ENCODE measurements around the gene CAMKK1. TPM values are rescaled to one million over a fixed set of nuclear protein-coding genes. Genes with fewer than 3 reads are reported as not detected.

The CAMKK1 gene
- total RNA-seq, 2 donors from 2014 or later: 3.8 to 6.9 TPM

DNA sequence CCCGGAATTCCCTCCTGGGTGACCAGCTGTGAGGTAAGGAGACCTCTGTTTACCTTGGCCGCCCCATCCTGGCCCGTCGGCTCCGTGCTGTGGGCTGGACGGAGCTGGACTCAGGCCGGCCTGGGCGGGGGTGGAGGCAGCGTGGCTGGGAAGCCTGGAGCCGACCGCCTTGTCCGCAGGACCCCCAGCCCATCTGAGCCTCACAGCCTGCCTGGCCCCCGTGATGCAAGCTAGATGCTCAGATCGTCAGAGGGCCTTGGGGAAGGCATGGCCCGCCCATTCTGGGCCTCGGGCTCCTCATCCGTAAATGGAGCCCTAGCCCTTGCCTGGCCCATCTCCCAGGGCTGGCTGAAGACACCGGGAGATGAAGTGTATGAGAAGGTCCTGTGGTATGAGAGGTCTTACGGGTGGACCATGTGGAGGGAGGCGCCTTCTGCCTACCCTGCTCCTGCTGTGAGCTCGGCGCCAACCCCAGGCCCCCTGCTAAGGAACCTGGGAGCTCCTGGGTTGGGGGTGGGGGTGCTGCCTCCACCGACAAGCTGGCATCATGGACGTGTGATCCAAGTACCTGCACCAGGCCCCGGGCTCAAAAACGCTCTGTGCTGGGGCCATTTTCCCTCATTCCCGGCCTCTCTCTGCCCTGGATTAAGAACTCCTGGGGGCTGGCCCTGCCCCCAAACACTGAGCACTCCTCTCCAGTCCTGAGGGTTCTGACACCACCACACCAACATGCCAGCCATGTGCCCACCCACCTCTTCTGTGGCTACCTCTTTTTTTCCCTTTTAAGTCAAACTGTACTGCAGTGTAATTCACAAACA, 28.9 kb upstream of the CAMKK1 start:
- no peak for ATAC-seq

DNA sequence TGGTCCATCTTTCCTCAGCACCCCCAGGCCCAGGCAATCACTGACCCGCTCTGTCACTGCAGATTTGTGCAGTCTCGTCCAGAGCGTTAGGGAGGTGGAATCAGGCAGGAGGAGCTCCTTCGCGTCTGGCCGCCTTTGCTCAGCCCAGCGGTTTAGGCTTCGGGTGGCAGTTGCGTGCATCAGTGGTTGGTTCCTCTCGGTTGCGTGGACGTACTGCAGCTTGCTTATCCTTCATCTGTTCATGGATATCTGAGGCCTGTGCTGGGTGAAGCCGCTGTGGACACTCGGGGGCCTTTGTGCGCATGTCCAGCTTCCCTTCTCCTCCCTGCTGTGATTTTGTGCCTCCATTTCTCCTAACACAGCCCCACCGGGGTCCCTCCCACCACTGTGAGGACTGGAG, 28.2 kb upstream of the CAMKK1 start:
- DNase-seq (ENCODE audit: low spot score in 2 of 2) (no peak), ATAC-seq (no peak)
- H3K9me3 Mint-ChIP-seq: no peaks in the 10 kb centered on the region
- H3K27ac Mint-ChIP-seq: no peak overlapping the region
- no peaks in the 10 kb centered on the region for H3K36me3 Mint-ChIP-seq

More for the DNA sequence above, 28.9 kb upstream of the CAMKK1 start:
- no peak for DNase-seq (ENCODE audit: low spot score in 2 of 2)
- Mint-ChIP-seq H3K36me3 (no peaks in the 10 kb centered on the region), H3K27ac (no peak overlapping the region), H3K9me3 (no peaks in the 10 kb centered on the region)

DNA sequence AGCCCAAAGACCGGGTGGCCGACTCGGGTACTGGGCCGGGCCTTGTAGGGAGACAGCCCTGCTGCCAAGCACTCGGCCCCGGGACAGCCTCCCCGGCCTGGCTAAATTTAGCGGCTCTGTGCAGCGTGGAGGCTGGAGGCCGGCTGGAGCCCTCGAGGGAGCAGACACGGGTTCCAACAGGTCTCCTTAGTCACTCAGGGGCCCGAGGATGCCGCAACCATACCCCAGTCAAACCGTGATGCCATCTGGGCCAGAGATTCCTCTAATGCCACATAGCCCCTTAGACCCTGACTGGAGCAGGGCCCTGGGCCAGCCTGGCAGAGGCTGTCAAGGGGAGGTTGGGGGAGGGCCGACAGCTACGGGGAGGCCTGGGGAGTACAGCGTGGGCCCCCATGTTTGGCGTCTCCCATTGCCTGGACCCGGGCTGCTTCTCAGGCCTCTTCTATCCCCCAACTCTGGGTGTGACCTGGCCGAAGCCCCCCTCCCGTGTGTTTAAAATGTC, 26.3 kb upstream of the CAMKK1 start:
- no peak for DNase-seq (ENCODE audit: low spot score in 2 of 2)
- Mint-ChIP-seq H3K9me3 (no peaks in the 10 kb centered on the region), H3K27ac (no peak overlapping the region), H3K36me3 (no peaks in the 10 kb centered on the region)
- no peak for ATAC-seq

DNA sequence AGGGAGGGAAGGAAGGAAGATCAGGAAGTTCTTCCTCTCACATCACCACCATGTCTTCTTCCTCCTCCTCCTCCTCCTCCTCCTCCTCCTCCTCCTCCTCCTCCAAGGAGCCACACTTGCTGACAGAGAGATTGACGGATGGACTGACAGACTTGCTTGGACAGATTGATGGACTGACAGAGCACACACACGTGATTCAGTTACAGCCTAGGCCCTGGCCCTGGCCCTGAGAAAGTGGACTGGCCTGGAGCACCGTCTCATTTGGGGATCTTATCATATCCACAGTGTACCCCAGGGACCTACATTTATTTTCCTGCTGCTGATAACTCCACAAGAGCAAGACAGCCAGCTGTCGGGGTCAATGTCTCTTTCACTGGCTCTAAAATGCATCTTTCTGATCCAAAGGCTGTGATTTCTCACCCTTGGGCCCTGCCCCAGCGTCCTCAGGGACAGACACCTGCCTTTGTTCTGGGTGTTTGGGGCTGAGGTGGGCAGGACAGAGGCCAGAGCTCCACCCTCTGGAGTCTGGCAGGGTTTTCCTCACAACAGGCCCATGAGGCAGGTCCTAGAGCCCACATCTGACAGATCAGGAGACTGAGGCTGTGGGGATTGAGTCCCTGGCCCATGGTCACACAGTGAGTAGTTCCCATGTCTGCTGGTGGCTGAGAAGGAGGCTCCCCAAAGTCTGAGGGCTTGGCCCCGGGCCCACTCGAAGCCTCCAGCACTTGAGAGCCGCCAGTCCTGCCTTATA, 25.7 kb upstream of the CAMKK1 start:
- no peak for DNase-seq (ENCODE audit: low spot score in 2 of 2)
- H3K27ac Mint-ChIP-seq: no peak overlapping the region
- H3K36me3 Mint-ChIP-seq: no peaks in the 10 kb centered on the region
- no peaks in the 10 kb centered on the region for H3K9me3 Mint-ChIP-seq
- no peak for ATAC-seq

DNA sequence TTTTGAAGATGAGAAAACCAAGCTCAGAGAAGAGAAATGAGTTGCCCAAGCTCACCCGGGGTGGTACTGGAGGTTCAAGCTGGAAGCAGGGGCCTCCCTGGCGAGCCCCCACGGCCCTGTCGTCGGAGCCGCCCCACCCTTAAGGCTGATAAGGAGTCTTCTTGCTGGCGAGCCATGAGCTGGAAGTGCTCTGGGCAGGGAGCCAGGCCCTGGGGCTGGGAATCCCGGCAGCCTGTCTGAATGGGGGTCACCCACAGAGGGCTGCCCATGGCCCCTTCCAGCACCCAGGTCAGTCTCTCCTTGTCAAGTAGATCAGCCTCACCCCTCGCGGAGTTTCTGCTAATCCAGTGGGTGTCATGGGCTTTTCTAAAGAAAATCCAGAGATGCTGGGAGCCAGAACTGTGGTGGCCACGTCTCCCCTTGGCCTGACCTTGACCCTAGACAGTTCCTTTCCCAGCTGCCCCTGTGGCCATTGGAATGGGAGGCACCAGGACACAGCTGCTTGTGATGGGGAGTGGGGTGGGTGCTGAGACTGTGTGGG, 24.6 kb upstream of the CAMKK1 start:
- Mint-ChIP-seq H3K36me3 (peaks cover 0 to 4% of the 10 kb centered on the region in 2 donors), H3K27ac (peak overlapping the region in 1 of 2 donors; percentile 31)

DNA sequence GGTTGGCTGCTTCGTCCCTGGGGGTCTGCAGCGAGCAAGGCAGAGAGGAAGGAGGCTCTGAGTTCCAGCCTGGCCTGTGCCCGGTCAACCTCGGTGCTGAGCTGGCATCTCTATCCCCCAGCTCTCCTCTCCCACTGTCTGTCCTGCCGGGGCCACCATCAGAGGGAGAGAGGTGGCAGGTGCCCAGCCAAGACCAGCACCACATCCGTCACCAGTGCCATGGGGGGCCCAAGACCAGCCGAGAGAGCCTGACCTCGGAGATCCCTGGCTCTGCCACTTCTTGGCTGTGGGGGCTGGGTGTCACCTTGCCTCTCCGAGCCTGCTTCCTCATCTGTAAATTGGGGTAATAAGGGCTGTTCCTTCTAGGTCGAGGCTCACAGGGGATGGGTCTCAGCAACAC, 24.0 kb upstream of the CAMKK1 start:
- Mint-ChIP-seq H3K27ac (peak overlapping the region in 1 of 2 donors; percentile 31), H3K36me3 (peaks cover 0 to 9% of the 10 kb centered on the region in 2 donors), H3K9me3 (no peaks in the 10 kb centered on the region)
- ATAC-seq (no peak), DNase-seq (ENCODE audit: low spot score in 2 of 2) (no peak)

More for the DNA sequence above, 24.6 kb upstream of the CAMKK1 start:
- ATAC-seq: no peak
- H3K9me3 Mint-ChIP-seq: no peaks in the 10 kb centered on the region
- no peak for DNase-seq (ENCODE audit: low spot score in 2 of 2)

DNA sequence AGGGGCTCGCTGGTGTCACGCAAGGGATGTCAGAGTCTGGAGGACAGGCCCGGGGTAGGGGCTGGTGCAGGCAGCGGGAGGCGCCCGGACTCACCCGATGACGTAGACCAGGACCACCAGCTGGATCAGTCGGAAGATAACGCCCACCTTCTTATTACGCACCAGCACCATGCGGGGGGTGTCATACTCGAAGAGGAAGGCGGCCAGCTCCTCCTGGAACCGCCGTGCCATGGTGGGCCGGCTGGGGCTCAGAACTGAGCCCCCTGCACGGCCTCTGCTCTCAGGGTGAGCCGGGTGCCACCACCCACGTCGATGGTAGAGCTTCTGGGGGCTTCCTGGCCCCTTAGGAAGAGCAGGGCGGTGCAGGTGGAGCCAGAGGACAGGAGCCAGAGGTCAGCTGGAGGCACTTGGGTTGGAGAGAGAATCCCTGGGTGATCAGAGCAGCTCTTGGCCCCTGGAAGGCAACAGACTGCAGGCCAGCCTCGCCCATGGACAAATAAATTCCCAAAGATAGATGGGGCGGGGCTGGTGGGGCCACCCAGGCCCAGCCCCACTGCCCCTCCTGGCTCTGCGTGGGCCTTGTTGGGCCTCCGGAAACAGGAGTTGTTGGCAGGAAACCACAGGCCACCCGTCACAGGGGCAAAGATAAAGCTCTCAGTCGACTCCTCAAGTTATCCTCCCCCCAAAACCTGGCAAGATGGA, 23.3 kb upstream of the CAMKK1 start, which contains the start of gene P2RX1:
Gene P2RX1, minus strand, starts transcription at position 471 of the 702 bp plus-strand sequence. Its CDS starts 240 bp downstream, at position 231.
- Mint-ChIP-seq H3K9me3 (no peaks in the 10 kb centered on the region), H3K27ac (peak within 1 kb of the TSS; percentile 50 to 89), H3K36me3 (peaks cover 0 to 11% of the 10 kb centered on the region in 2 donors)
- ATAC-seq (peak in 1 of 2 donors; percentile 27), DNase-seq (ENCODE audit: low spot score in 2 of 2) (no peak)

DNA sequence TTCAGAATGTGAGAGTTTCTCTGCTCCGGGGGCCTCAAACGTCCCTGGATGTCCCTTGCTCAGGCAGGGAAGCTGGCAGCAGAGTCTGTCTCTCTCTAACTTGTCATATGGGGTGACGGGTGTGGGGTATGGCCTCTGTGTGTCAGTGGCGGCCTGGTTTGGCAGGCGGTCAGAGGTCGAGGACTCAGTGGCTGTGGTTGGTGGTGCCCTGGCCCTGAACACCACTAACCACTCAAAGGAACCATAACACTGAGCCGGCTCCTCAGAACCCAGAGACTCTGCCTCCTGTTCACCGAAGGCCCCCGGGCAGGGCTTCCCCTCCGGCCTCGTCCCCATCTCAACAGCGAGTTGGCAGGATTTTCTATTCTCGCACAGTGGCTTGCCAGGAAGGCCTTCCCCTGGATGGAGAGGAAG, 22.7 kb upstream of the CAMKK1 start:
- Mint-ChIP-seq H3K27ac (peak overlapping the region; percentile 50 to 89), H3K36me3 (peaks cover 0 to 11% of the 10 kb centered on the region in 2 donors), H3K9me3 (no peaks in the 10 kb centered on the region)
- ATAC-seq: peak in 1 of 2 donors; percentile 7
- DNase-seq (ENCODE audit: low spot score in 2 of 2): no peak

DNA sequence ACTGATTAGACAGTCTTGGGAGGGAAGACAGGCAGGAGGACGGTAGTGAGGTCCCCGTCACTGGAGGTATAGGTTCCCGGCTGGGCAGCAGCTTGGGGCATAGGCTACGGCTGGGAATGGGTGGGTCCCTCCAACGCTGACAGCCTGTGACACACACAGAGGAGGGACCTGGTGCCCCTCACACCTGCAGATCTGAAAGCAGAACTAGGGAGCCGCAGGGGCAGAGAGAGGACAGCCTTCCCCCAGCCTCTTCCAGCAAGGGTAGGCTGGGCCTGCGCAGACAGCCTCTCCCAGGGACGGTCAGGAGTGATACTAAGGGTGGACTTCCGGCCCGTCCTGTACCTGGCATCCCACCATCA, 21.4 kb upstream of the CAMKK1 start:
- no peak for ATAC-seq
- H3K27ac Mint-ChIP-seq: peak overlapping the region; percentile 26 to 57

DNA sequence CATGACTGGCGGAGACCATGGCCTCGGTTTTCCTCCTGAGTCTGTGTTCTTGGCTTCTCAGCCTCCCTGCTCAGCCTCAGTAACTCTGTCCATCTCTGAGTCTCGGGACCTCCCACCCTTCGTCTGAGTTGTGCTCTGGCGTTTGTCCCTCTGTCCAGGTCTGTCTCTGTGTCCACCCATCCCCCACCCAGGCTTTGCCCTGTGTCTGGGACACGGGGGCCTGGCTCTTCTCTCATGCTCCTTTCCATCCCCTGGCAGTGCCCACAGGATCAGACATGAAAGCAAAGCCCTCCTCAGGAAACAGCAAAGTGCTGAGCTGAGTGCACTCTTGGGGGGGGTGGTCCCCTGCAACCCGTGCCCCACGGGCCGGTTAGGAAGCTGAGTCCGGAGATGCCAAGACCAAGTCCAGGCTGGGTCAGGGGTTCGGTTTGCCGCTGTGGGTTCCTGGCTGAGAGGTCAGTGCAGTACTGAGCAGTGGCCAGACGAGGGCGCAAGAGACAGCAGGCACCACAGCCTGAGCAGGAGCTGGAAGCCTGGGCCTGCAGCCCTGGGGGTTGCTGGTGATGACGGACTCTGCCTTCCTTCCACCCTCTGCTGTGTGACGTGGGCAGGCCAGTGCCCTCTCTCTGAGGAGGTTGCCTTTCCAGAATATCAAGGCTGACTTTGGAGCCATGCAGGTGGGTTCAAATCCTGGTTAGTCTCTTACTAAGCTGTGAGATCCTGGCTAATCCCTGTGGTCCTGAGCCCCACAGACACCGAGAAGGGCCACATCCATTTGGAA, 20.9 kb upstream of the CAMKK1 start:
- ATAC-seq (peak; percentile 44 to 70), DNase-seq (ENCODE audit: low spot score in 2 of 2) (peak; percentile 79 to 88)
- peaks cover 0 to 11% of the 10 kb centered on the region in 2 donors for H3K36me3 Mint-ChIP-seq
- H3K27ac Mint-ChIP-seq: peak overlapping the region; percentile 26 to 57
- H3K9me3 Mint-ChIP-seq: no peaks in the 10 kb centered on the region

More for the DNA sequence above, 21.4 kb upstream of the CAMKK1 start:
- peaks cover 0 to 11% of the 10 kb centered on the region in 2 donors for H3K36me3 Mint-ChIP-seq
- H3K9me3 Mint-ChIP-seq: no peaks in the 10 kb centered on the region
- DNase-seq (ENCODE audit: low spot score in 2 of 2): no peak

DNA sequence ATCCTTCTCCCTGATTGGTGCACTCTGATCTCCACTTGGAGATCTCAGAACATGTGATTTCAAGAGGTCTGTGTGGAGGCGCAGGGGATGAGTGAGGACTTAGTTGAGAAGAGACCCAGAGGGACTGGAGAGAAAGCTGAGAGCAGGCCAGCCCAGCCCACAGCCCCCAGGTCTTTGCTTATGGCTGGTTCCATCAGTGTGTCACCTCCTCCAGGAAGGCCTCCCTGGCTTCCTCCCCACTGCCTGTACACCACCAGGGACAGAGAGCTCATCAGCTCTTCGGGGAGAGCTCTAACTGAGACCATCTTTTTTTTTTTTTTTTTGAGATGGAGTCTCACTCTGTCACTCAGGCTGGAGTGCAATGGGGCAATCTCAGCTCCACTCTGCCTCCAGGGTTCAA, 20.0 kb upstream of the CAMKK1 start:
- ATAC-seq (no peak), DNase-seq (ENCODE audit: low spot score in 2 of 2) (no peak)
- Mint-ChIP-seq H3K9me3 (no peaks in the 10 kb centered on the region), H3K27ac (no peak overlapping the region), H3K36me3 (peaks cover 0 to 11% of the 10 kb centered on the region in 2 donors)

DNA sequence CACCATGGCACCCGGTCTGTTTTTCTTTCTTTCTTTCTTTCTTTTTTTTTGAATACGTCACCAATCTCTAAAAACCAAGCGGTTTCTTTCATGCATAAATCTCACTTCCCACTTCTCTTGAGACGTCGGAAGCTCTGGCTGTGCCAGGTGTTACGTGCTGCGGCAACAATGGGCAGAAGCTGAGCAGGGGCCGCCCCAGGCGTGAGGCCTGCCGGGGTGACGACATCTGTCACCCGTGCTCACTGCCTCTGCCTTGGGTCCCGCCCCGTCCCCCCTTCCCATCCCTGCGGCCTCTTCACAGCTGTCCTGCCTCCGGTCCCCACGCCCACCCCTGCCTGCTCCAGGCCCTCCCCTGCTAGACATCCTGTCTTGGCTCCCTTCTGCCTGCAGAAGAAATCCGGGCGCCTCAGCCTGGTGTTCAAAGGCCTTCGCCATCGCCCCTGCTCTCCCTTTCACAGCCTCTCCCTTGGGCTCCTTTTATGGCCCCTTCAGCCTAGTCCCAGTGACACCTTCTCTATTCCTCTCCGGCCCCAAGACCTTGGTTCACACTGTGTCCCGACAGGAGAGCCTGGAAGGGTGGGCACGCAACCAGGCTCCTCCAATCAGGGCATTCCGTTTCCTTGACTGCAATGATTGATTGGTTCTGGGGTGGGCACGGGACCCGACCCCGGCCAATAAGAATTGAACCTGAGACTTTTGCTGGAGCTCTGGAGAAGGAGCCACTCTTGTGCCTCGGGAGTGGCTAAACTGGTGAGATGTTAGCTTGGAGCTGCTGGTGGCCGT, 18.6 kb upstream of the CAMKK1 start:
- Mint-ChIP-seq H3K9me3 (no peaks in the 10 kb centered on the region), H3K27ac (peak overlapping the region; percentile 71 to 81), H3K36me3 (peaks cover 0 to 11% of the 10 kb centered on the region in 2 donors)
- DNase-seq (ENCODE audit: low spot score in 2 of 2) (peak; percentile 71 to 84), ATAC-seq (peak; percentile 92 to 98)

DNA sequence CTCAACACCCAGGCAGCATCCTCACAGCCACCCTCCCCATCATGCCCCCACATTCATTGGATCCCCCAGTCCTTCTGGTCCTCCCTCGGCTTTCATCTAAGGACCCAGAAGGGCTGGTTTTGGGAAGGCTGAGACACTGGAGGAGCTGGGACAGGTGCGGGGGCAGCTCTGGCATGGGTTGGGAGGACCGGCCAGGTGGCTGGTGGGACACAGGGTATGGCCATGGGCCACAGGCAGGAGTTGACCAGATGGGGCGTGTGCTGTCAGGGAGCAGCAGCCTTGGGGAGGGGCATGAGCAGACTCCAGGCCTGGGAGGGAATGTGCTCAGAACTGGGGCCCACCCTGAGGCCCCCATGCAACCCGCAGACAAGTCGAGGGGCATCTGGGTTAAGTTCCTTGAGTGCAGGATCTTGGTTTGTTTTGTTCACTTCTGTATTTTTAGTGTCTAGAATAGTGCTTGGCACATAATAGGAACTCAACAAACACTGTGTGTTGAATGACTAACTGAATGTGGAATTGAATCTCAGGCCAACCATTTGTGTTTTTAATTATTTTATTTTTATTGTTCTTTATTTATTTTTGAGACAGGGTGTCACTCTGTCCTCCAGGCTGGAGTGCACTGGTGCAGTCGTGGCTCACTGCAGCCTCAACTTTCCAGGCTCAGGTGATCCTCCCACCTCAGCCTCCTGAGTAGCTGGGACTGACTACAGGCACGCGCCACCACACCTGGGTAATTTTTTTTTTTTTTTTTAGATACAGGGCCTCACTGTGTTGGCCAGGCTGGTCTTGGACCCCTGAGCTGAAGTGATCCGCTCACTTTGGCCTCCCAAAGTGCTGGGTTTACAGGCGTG, 17.8 kb upstream of the CAMKK1 start:
- Mint-ChIP-seq H3K9me3 (no peaks in the 10 kb centered on the region), H3K36me3 (peaks cover 0 to 11% of the 10 kb centered on the region in 2 donors), H3K27ac (peak overlapping the region; percentile 10 to 81)
- ATAC-seq: no peak
- no peak for DNase-seq (ENCODE audit: low spot score in 2 of 2)

DNA sequence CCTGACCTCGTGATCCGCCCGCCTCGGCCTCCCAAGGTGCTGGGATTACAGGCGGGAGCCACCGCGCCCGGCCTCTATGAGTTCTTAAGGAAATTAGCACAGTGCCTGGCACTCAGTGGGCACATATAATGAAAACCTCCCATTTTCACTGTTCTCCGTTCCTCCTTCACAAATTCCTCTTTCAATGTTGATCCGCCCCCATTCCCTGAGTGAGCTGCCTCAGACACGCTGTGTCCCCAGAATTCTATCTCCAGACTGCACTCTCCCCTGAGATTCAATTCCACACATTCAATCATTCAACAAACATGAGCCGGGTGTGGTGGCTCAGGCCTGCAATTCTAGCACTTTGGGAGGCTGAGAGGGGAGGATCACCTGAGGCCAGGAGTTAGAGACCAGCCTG, 16.4 kb upstream of the CAMKK1 start:
- ATAC-seq: no peak
- Mint-ChIP-seq H3K36me3 (peaks cover 0 to 11% of the 10 kb centered on the region in 2 donors), H3K27ac (peak overlapping the region; percentile 15 to 81), H3K9me3 (no peaks in the 10 kb centered on the region)
- DNase-seq (ENCODE audit: low spot score in 2 of 2): no peak

Measured in activated naive CD4-positive, alpha-beta T cell treated with anti-CD3 and anti-CD28 coated beads, Interleukin-2, amount 50 U/mL, for 72 hours (primary cell).